HFFc6 (cell line): ENCODE results near the gene PALLD. TPM values are rescaled to one million over a fixed set of nuclear protein-coding genes. Genes with fewer than 3 reads are reported as not detected.

Experiments
- DNase-seq: peaks from one replicate; pipeline ENCODE4 v3.0.0-alpha.2; 2018
- H3K27ac Mint-ChIP-seq: 2 replicates; pipeline ENCODE4 v1.8.0; 2020; ENCODE audit warnings: mild to moderate bottlenecking, mixed read lengths
- H3K27me3 Mint-ChIP-seq: 2 replicates; pipeline ENCODE4 v1.8.0; 2021; ENCODE audit warnings: mild to moderate bottlenecking, moderate library complexity, mixed read lengths; ENCODE audit not compliant: insufficient read depth
- H3K36me3 Mint-ChIP-seq: 2 replicates; pipeline ENCODE4 v1.8.0; 2021; ENCODE audit warnings: low read depth, mixed read lengths
- H3K4me1 Mint-ChIP-seq: 2 replicates; pipeline ENCODE4 v1.8.0; 2020; ENCODE audit warnings: low read depth, mixed read lengths
- H3K4me3 Mint-ChIP-seq: 2 replicates; pipeline ENCODE4 v1.8.0; 2020; ENCODE audit warnings: mild to moderate bottlenecking, moderate library complexity, mixed read lengths
- H3K9me3 Mint-ChIP-seq: 2 replicates; pipeline ENCODE4 v1.8.0; 2020; ENCODE audit warnings: mild to moderate bottlenecking, mixed read lengths
- total RNA-seq, 6 experiments: library from RNA; stranded (reverse); fragmentation: NEBNext Ultra II Directional; extraction: Animal tissue kit (Norgen Biotek cat#: 25700); gene quantifications; 2 replicates in 1 of 6; 3 replicates in 5 of 6; pipeline ENCODE4 v1.2.3, GENCODE V29; 2021
- TF ChIP-seq, protein P1 (sequence below): fragments of 200-600 bp; sonication (generic); IDR thresholded peaks from 2 replicates; pipeline ENCODE4 v1.5.0; 2021; ENCODE audit warnings: antibody characterized with exemption, mild to moderate bottlenecking

Gene PALLD
- total RNA-seq, 6 experiments from 2014 or later = 72.6 to 163 (median 149) TPM

DNA sequence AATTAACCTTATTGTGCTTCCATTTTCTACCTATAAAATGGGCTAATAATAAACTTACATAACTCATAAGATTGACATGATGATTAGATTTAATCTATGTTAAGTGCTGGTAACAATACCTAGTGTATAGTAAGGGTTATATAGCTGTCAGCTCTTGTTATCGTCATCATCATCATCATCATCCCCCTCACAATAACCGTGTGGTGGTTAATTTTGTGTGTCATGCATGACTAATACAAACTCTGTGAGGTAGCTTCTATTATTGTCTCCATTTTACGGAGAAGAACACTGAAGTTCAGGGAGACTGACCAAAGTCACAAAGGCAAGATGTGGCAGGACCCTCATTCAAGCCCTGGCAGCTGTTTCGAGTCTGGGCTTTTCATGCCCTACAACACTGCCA, 211.3 kb downstream of the PALLD start:
- H3K27ac Mint-ChIP-seq = no peak overlapping the region
- H3K9me3 Mint-ChIP-seq = no peaks in the 10 kb centered on the region
- H3K4me3 Mint-ChIP-seq = no peak overlapping the region
- no peak for DNase-seq
- no peaks in the 10 kb centered on the region for H3K27me3 Mint-ChIP-seq
- H3K4me1 Mint-ChIP-seq = peaks cover 48% of the 10 kb centered on the region
- no peaks in the 10 kb centered on the region; the same call in 1 of the 2 replicates for H3K36me3 Mint-ChIP-seq
- TF ChIP-seq, protein P1, sequence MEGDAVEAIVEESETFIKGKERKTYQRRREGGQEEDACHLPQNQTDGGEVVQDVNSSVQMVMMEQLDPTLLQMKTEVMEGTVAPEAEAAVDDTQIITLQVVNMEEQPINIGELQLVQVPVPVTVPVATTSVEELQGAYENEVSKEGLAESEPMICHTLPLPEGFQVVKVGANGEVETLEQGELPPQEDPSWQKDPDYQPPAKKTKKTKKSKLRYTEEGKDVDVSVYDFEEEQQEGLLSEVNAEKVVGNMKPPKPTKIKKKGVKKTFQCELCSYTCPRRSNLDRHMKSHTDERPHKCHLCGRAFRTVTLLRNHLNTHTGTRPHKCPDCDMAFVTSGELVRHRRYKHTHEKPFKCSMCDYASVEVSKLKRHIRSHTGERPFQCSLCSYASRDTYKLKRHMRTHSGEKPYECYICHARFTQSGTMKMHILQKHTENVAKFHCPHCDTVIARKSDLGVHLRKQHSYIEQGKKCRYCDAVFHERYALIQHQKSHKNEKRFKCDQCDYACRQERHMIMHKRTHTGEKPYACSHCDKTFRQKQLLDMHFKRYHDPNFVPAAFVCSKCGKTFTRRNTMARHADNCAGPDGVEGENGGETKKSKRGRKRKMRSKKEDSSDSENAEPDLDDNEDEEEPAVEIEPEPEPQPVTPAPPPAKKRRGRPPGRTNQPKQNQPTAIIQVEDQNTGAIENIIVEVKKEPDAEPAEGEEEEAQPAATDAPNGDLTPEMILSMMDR = no peak

DNA sequence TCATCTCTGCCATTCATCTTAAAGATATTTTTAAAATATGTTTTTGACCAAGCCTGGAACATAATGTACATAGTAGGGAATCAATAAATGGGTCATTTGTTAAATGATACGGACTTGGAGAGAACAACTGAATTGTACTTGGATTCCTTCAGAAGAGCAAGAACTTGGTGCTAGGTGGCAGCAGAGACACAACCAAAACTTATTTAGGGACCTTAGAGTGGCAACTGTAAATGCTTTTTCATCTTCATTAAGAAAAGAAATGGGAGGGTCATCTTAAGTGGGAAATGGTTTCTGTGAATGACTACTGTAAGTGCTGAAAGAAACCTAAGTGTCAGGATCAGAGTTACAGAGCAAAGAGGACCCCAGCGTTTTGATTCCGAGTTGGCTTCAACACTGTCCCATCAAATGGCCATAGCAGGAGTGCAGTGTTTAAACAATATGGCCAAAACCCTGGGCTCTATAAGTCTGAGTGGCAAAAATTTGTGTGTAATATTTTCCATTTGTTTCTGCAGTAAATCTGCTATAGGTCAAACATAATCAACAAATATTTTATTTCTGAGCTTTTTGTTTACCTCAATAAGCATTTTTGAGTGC, 213.6 kb downstream of the PALLD start:
- H3K9me3 Mint-ChIP-seq = no peaks in the 10 kb centered on the region
- TF ChIP-seq, protein P1 = peak; percentile 78
- H3K27ac Mint-ChIP-seq = no peak overlapping the region

DNA sequence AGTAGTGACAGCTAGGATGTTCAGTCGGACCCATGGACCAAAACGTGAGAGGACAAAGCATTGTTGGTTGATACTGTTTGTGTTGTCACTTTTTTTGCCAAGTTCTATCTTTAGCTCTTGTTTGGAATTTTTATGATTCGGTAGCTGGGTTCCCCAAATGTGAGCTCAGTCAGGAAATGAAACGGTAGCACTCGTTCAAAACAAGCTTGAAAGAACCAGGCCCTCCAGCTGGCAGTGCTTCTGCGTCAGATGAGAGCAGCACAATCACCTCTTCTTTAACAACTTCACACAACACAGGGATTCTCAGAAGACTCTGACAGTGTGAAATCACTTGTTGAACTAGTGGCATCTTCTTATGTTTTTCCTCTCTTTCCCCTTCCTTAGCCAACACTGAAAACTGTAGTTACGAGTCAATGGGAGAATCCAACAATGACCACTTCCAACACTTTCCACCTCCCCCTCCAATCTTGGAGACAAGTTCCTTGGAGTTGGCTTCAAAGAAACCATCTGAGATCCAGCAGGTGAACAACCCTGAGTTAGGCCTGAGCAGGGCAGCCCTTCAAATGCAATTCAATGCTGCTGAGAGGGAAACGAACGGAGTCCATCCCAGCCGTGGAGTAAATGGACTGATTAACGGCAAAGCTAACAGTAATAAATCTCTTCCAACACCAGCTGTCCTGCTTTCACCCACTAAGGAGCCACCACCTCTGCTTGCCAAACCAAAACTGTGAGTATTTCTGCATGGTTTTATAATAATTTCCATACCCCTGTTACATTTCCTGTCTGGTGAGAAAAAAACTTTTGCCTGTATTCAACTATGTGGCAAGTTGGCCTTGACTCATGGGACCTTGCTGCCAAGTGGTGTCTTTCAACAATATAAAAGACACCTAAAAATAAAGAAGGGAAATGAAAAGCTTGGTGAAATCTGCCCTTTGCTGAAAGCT, 214.6 kb downstream of the PALLD start:
- no peak overlapping the region for H3K4me3 Mint-ChIP-seq
- H3K27me3 Mint-ChIP-seq = no peaks in the 10 kb centered on the region
- H3K27ac Mint-ChIP-seq = no peak overlapping the region
- DNase-seq = no peak
- no peaks in the 10 kb centered on the region for H3K9me3 Mint-ChIP-seq
- H3K36me3 Mint-ChIP-seq = no peaks in the 10 kb centered on the region; the same call in 1 of the 2 replicates
- TF ChIP-seq, protein P1 = no peak
- peaks cover 51% of the 10 kb centered on the region for H3K4me1 Mint-ChIP-seq

More for the DNA sequence above, 213.6 kb downstream of the PALLD start:
- Mint-ChIP-seq H3K4me3 (no peak overlapping the region), H3K4me1 (peaks cover 48% of the 10 kb centered on the region), H3K27me3 (no peaks in the 10 kb centered on the region), H3K36me3 (no peaks in the 10 kb centered on the region; the same call in 1 of the 2 replicates)
- DNase-seq = peak; percentile 54

DNA sequence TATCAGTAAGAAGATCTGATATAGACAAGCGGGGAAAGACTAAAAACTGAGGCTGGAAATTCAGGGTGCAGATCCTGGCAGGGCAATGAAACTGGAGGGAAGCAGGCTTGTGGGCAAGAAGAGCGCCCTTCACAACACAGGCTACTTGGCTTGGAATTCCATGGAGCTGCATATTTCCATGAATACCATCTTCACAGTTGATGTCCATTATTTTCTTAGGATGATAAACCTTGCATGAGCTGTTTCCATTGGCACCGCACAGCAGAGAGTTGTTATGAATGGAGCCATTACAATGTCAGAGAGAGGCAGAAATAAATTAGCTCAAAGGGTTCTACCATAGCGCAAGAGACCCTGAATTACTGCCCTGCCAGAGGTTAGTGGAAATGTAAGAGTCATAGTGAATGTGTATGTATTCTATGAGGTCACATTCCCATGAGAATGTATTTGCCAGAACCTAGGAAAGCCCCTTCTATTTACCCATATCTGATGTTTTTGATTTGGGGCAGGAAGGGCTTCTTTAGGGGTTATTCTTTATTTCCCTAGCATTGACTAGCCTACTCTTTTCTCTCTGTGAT, 215.6 kb downstream of the PALLD start:
- DNase-seq = no peak
- H3K27me3 Mint-ChIP-seq = no peaks in the 10 kb centered on the region
- H3K4me1 Mint-ChIP-seq = peaks cover 53% of the 10 kb centered on the region
- no peak overlapping the region for H3K27ac Mint-ChIP-seq
- H3K36me3 Mint-ChIP-seq = no peaks in the 10 kb centered on the region; the same call in 1 of the 2 replicates
- H3K9me3 Mint-ChIP-seq = no peaks in the 10 kb centered on the region
- TF ChIP-seq, protein P1 = no peak
- no peak overlapping the region for H3K4me3 Mint-ChIP-seq

DNA sequence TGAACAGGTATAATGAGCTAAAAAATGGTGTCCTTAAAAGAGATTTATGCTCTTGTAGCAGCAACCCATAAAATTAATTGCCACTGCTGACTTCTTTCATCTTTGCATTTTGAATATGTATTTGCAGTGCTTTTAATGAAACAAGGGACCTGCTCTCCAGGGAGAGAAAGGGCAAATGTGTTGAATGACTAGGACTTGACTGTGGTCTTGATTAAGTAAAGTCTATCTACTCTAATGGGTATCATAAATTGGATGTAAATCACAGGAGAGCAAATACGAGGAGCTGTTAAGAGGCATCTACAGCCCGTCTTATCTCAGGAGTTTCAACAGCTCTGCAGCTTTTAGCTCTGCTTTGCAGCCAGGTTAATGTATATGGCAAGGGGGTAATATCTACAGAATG, 216.4 kb downstream of the PALLD start:
- Mint-ChIP-seq H3K4me3 (no peak overlapping the region), H3K27me3 (no peaks in the 10 kb centered on the region), H3K27ac (no peak overlapping the region), H3K36me3 (no peaks in the 10 kb centered on the region; the same call in 1 of the 2 replicates), H3K4me1 (peaks cover 53% of the 10 kb centered on the region), H3K9me3 (no peaks in the 10 kb centered on the region)
- TF ChIP-seq, protein P1 = no peak
- DNase-seq = no peak
